ENCODE data around the gene ADAMTS6.

DNA sequence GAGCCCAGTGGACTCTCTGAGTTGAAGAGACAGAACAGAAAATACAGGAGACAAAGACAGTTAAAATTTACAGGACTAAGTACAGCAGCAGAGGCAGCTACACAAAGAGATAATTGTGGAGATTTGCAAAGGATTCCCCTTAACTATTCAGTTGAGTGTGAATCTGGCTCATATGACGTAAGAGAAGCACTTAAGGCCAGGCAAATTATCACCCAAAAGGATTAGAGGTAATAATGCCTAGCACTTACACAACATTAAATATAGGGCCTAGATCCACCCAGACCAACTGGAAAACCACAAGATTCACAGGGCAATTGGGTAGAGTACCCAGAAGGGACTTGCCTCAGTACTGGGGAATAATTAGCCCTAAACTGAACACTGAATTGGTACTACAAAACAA lies 41.3 kb downstream of the ADAMTS6 start:
- TF ChIP-seq CTCF (IDR thresholded peaks at IDR 0.05; ENCODE audit: insufficient read depth, low read length, poor library complexity, severe bottlenecking) = no peak
- TF ChIP-seq EZH2phosphoT487 (conservative IDR thresholded peaks at IDR 0.05; ENCODE audit: low read length) = no peak

Measured in SU-DHL-6 (cell line).